Tibial artery (tissue), 4 donors: ENCODE measurements around the gene NDUFA13.

ENCODE experiments used
- DNase-seq, 2 donors: peaks; one replicate each; pipeline ENCODE4 v3.0.0-alpha.2; 2019
- H3K27ac ChIP-seq, 2 donors: fragments of 200-600 bp; sonication (generic) in 1 of 2; 1 replicate in 1 of 2; 2 replicates in 1 of 2; pipeline ENCODE4 v1.5.1; 2018 to 2019; ENCODE audit warnings: mild to moderate bottlenecking in 1 of 2
- H3K27me3 ChIP-seq, 2 donors: fragments of 200-600 bp; sonication (generic) in 1 of 2; one replicate each; pipeline versions ENCODE4 v1.5.1 to v1.6.0; 2016 to 2019
- H3K36me3 ChIP-seq, 3 donors: fragments of 200-600 bp; sonication (generic) in 2 of 3; one replicate each; pipeline ENCODE4 v1.5.1; 2016 to 2019; ENCODE audit warnings: mild to moderate bottlenecking in 2 of 3
- H3K4me1 ChIP-seq, 4 donors: fragments of 200-600 bp; sonication (generic) in 2 of 4; 1 replicate in 3 of 4; 2 replicates in 1 of 4; pipeline ENCODE4 v1.5.1; 2016 to 2019
- H3K4me3 ChIP-seq, 2 donors: fragments of 200-600 bp; sonication (generic) in 1 of 2; 1 replicate in 1 of 2; 2 replicates in 1 of 2; pipeline ENCODE4 v1.5.1; 2018 to 2019; ENCODE audit warnings: mild to moderate bottlenecking in 2 of 2
- H3K9me3 ChIP-seq, 3 donors: fragments of 200-600 bp; sonication (generic) in 1 of 3; one replicate each; pipeline ENCODE4 v1.5.1; 2016 to 2019
- intact Hi-C: fragments of 100-400 bp; cut with DNase I; formaldehyde crosslinking; loops from one replicate; pipeline ENCODE4 v1.15.0; 2023; ENCODE audit warnings: low total_unique reads
- TF ChIP-seq, protein P1 (sequence below), 2 experiments: fragments of 200-600 bp in 1 of 2; fragments of 450-650 bp in 1 of 2; IDR thresholded peaks; one replicate each; pipeline ENCODE4 v1.5.1; 2017 to 2019; ENCODE audit warnings: antibody characterized with exemption in 2 of 2, mild to moderate bottlenecking in 1 of 2, moderate library complexity in 1 of 2

Gene NDUFA13

GRCh38 chr19:19525611-19526380 is 9.8 kb downstream of the NDUFA13 start:
- no peaks in the 10 kb centered on the region for H3K9me3 ChIP-seq
- no peak overlapping the region for H3K4me3 ChIP-seq
- H3K4me1 ChIP-seq = peaks cover 0 to 8% (median 3%) of the 10 kb centered on the region in 4 donors
- intact Hi-C loops = no loop called here
- H3K27me3 ChIP-seq = no peaks in the 10 kb centered on the region
- no peak for DNase-seq
- TF ChIP-seq, protein P1, sequence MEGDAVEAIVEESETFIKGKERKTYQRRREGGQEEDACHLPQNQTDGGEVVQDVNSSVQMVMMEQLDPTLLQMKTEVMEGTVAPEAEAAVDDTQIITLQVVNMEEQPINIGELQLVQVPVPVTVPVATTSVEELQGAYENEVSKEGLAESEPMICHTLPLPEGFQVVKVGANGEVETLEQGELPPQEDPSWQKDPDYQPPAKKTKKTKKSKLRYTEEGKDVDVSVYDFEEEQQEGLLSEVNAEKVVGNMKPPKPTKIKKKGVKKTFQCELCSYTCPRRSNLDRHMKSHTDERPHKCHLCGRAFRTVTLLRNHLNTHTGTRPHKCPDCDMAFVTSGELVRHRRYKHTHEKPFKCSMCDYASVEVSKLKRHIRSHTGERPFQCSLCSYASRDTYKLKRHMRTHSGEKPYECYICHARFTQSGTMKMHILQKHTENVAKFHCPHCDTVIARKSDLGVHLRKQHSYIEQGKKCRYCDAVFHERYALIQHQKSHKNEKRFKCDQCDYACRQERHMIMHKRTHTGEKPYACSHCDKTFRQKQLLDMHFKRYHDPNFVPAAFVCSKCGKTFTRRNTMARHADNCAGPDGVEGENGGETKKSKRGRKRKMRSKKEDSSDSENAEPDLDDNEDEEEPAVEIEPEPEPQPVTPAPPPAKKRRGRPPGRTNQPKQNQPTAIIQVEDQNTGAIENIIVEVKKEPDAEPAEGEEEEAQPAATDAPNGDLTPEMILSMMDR (IDR thresholded peaks at IDR 0.05) = no peak
- H3K27ac ChIP-seq = no peak overlapping the region
- H3K36me3 ChIP-seq = peaks cover 18 to 76% (median 21%) of the 10 kb centered on the region in 3 donors

DNA sequence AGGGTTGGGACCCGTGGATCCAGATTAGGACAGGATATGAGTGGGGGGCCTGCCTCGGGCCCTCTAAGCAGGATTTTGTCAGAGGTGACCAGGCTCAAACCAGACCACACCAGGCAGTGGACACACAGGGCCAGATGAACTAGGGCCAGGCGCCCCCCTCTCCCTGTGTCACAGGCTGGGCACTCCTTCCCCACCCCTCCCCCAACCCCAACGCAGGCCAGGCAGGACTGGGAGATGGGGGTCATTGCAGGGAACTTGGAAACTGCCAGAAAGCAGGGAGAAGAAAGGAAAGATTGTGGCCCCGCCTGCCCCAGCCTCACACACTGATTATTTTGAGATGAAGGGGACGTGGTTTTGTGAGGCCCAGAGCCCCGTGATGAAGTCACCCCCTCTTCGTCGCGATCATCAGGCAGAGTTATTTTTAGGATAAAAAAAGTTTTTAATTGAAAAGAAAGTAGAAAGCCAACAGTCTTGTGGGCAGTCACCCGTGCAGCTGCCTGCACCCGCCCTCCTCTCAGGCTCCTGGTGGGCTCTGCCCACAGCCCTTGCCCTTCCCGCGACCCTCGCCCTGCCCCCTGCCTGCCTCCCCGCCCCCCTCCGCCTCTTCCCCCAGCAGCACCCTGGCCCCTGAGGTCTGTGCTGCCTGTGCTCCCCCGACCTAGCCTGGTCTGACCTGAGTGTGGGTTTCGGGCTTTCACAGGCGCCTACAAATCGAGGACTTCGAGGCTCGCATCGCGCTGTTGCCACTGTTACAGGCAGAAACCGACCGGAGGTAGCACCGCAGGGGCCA is 10.8 kb downstream of the NDUFA13 start:
- TF ChIP-seq, protein P1 (IDR thresholded peaks at IDR 0.05) = no peak
- Histone ChIP-seq H3K27me3 (no peaks in the 10 kb centered on the region), H3K27ac (no peak overlapping the region), H3K4me3 (no peak overlapping the region), H3K4me1 (peaks cover 0 to 8% (median 3%) of the 10 kb centered on the region in 4 donors), H3K36me3 (peaks cover 18 to 75% (median 21%) of the 10 kb centered on the region in 3 donors), H3K9me3 (no peaks in the 10 kb centered on the region)
- intact Hi-C loops = no loop called here
- no peak for DNase-seq

DNA sequence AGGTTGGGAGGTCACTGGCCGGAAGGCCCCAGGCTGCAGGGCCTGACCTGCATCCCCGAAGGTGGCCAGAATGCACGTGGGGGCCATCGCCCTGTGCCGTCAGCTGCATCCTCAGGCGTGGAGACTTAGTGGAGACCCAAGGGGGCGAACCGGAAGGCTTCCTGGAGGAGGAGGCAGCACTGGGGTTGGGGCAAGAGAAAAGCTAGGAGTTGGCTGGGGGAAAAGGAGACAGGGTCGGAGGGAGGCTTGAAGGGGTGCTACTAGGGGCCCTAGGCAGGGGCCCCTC is 11.3 kb downstream of the NDUFA13 start:
- Histone ChIP-seq H3K36me3 (peaks cover 18 to 75% (median 21%) of the 10 kb centered on the region in 3 donors), H3K27ac (no peak overlapping the region)

DNA sequence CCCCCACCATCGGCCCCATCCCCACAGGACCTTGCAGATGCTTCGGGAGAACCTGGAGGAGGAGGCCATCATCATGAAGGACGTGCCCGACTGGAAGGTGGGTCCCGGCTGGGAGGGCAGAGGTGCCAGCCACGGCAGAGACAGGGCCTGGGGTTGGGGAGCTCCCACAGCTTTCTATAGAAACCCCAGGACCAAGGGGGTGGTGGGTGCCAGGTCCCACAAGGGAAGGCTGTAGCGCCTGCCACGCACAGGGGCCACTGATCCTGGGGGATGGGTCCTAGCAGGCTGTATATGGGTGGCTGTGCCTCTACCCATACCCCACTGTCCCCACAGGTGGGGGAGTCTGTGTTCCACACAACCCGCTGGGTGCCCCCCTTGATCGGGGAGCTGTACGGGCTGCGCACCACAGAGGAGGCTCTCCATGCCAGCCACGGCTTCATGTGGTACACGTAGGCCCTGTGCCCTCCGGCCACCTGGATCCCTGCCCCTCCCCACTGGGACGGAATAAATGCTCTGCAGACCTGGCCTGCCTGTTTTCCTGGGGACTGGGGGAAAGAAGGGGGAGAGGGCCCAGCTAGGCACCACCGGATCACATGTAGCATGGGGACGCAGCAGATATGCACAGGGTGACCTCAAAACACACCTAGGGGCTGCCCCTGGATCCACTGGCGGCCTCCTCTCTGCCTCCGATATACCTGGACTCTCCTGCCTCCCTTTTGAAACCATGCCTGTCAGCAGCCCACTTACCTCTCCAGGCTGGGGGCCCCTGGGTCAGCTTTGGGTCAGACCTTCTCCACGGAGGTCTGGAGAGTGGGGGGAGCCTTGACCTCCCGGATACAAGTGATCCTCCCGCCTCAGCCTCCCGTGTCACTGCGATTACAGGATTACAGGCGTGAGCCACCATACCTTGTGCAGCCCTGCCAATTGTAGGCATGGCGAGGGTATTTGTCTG is 11.9 kb downstream of the NDUFA13 start:
- intact Hi-C loops = no loop called here
- Histone ChIP-seq H3K27me3 (no peaks in the 10 kb centered on the region), H3K9me3 (no peaks in the 10 kb centered on the region), H3K4me1 (peaks cover 0 to 17% (median 11%) of the 10 kb centered on the region in 4 donors), H3K4me3 (no peak overlapping the region), H3K27ac (no peak overlapping the region), H3K36me3 (peaks cover 18 to 72% (median 21%) of the 10 kb centered on the region in 3 donors)
- TF ChIP-seq, protein P1 (IDR thresholded peaks at IDR 0.05) = no peak
- no peak for DNase-seq

More for the DNA sequence above, 11.3 kb downstream of the NDUFA13 start:
- no peaks in the 10 kb centered on the region for H3K9me3 ChIP-seq
- intact Hi-C loops = no loop called here
- no peak for DNase-seq
- no peak overlapping the region for H3K4me3 ChIP-seq
- no peaks in the 10 kb centered on the region for H3K27me3 ChIP-seq
- H3K4me1 ChIP-seq = peaks cover 0 to 13% (median 8%) of the 10 kb centered on the region in 4 donors
- TF ChIP-seq, protein P1 (IDR thresholded peaks at IDR 0.05) = no peak
